Measurements from ENCODE around the gene ILKAP. TPM values are rescaled to one million over a fixed set of nuclear protein-coding genes. Genes with fewer than 3 reads are reported as not detected.
"Not testable (repeated sequence)": the region's sequence is repeated elsewhere in the genome, so short reads cannot be mapped to it uniquely, and the experiment has no call there.

ILKAP gene
- total RNA-seq, 1 donor from 2014 or later: 22.6 TPM

DNA sequence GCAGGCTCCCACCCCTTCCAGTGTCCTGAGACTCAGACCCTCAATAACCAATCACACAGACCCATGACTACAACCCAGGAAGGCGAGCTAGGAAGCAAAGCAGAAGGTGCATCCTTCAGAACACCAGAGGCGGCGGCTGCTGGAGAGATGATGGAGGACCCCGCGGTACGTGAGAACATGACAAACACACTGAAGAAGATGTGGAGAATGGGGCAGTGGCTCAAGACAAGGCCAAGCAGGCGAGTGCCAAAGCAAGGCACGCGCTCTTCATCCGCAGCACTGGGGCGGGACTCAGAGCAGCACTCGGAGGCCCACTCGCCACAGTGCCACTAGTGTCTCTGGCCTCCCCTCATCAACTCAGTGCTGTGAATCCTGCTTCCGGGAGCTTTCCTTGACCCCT, 31.1 kb downstream of the ILKAP start:
- no peaks in the 10 kb centered on the region for H3K9me3 ChIP-seq
- peaks cover 41 to 64% of the 10 kb centered on the region in 2 donors for H3K36me3 ChIP-seq
- H3K27me3 ChIP-seq: no peaks in the 10 kb centered on the region
- intact Hi-C loops (cut with DNase I): no loop called here
- H3K27ac ChIP-seq: peak overlapping the region; percentile 85 to 91
- H3K4me1 ChIP-seq: peaks cover 8 to 34% of the 10 kb centered on the region in 2 donors
- H3K4me3 ChIP-seq: no peak overlapping the region
- no peak for DNase-seq (ENCODE audit: low spot score in 2 of 2)
- TF ChIP-seq, protein P1, sequence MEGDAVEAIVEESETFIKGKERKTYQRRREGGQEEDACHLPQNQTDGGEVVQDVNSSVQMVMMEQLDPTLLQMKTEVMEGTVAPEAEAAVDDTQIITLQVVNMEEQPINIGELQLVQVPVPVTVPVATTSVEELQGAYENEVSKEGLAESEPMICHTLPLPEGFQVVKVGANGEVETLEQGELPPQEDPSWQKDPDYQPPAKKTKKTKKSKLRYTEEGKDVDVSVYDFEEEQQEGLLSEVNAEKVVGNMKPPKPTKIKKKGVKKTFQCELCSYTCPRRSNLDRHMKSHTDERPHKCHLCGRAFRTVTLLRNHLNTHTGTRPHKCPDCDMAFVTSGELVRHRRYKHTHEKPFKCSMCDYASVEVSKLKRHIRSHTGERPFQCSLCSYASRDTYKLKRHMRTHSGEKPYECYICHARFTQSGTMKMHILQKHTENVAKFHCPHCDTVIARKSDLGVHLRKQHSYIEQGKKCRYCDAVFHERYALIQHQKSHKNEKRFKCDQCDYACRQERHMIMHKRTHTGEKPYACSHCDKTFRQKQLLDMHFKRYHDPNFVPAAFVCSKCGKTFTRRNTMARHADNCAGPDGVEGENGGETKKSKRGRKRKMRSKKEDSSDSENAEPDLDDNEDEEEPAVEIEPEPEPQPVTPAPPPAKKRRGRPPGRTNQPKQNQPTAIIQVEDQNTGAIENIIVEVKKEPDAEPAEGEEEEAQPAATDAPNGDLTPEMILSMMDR (IDR thresholded peaks at IDR 0.05): no peak

DNA sequence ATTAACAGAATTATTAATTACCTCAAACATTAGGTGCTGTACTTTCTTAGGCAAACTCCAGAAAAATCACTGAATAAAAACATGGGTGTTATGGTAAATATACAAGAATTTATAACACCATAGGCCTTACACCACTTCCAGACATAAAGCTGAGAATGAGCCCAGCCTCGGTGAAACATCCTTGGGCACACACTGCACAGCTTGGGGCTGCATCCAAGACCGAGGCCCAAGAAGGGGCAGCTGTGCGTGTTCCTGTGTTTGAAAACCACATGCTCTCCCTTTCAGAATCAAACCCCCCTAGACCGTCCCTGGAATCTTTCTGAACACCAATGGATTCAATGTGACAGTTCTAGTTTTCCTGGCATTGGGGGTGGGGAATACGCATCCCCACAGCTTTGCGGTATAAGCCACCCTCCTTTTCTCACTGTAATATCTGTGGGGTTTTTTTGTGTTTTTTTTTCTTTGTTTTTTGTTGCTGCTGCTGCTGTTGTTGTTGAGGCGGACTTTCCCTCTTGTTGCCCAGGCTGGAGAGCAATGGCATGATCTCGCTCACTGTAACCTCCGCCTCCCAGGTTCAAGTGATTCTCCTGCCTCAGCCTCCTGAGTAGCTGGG, 31.8 kb downstream of the ILKAP start:
- TF ChIP-seq, protein P1 (IDR thresholded peaks at IDR 0.05): no peak
- Histone ChIP-seq H3K36me3 (peaks cover 41 to 63% of the 10 kb centered on the region in 2 donors), H3K4me1 (peaks cover 8 to 34% of the 10 kb centered on the region in 2 donors), H3K9me3 (no peaks in the 10 kb centered on the region), H3K4me3 (no peak overlapping the region), H3K27me3 (no peaks in the 10 kb centered on the region), H3K27ac (peak overlapping the region; percentile 85 to 91)
- no peak for DNase-seq (ENCODE audit: low spot score in 2 of 2)
- intact Hi-C loops (cut with DNase I): loop anchor here (2.0 kb wide), 2 partner anchors 31 to 111 kb away; partner anchors contain the start of genes ILKAP and SCLY

DNA sequence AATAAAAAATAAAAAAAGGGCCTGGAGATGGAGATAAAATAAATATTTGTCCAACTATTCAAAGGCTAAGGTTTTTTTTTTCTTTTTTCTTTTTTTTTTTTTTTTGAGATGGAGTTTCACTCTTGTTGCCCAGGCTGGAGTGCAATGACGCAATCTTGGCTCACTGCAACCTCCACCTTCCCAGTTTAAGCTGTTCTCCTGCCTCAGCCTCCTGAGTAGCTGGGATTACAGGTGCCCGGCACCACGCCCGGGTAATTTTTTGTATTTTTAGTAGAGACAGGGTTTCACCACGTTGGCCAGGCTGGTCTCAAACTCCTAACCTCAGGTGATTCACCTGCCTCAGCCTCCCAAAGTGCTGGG, 32.4 kb downstream of the ILKAP start:
- not testable (repeated sequence) for H3K9me3 ChIP-seq; DNase-seq (ENCODE audit: low spot score in 2 of 2); H3K27me3 ChIP-seq; H3K4me3 ChIP-seq
- H3K36me3 ChIP-seq: peaks cover 41 to 58% of the 10 kb centered on the region in 2 donors
- intact Hi-C loops (cut with DNase I): loop anchor here (2.0 kb wide), 2 partner anchors 32 to 110 kb away; partner anchors contain the start of genes ILKAP and SCLY
- peaks cover 8 to 34% of the 10 kb centered on the region in 2 donors for H3K4me1 ChIP-seq
- H3K27ac ChIP-seq: peak overlapping the region; percentile 85 to 91

DNA sequence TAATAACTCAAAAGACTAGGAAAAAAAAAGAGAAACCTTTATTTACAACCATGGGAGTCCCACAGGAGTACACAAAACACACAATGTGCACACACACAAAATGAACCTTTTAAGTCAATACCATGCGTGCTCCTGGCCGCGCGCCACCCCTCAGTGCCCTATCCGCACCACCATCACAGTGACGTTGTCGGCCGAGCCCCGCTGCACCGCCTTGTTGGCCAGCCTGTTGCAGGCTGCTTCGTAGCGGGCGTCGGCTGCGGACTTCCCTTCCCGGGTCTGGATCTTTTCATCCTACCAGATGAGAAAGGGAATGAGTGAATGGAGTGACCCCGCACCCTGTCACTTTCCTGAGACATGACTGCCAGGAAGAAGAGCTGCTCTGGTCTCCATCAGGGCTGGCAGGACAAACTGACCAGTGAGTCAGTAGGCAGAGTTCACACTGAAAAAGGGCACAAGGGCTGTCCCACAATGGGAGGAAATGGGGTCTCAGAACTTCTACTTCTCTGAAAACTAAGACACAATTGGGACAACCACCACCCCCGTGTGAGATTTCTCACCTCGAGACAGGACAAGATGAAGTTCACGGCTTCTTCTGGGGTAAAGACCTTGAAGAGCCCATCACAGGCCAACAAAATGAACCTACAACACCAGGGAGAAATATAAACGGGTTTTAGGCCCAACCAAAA, 33.0 kb downstream of the ILKAP start:
- H3K27ac ChIP-seq: peak overlapping the region; percentile 85 to 91
- DNase-seq (ENCODE audit: low spot score in 2 of 2): no peak
- TF ChIP-seq, protein P1 (IDR thresholded peaks at IDR 0.05): no peak
- H3K9me3 ChIP-seq: no peaks in the 10 kb centered on the region
- H3K27me3 ChIP-seq: no peaks in the 10 kb centered on the region
- no peak overlapping the region for H3K4me3 ChIP-seq
- H3K4me1 ChIP-seq: peaks cover 8 to 34% of the 10 kb centered on the region in 2 donors
- H3K36me3 ChIP-seq: peaks cover 39 to 55% of the 10 kb centered on the region in 2 donors
- intact Hi-C loops (cut with DNase I): loop anchor here (2.0 kb wide), 2 partner anchors 32 to 110 kb away; partner anchors contain the start of genes ILKAP and SCLY

DNA sequence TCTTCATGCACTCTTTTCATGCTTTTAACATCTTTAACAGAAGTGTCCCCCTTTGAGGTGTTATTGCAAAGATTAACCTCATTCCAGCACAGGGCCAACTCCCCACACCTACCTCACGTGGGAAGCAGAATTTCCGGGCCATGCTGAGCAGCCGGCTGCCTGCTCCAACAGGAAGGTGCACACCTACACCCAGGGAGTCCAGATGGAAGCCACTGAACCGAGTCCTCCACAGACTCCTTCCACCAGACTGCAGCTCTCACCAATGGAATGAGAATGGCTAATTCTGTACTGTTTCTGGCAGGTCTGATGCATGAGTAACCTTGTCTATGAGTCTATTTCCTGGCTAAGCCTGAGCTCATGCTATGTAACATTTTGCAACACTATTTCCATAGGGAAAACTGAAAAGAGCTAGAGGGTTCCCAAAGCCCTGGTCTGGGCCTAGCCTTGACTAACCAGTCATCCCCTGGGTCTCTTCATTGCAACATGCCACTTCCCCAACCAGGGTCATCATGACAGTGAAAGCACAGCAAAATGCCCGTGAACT, 33.7 kb downstream of the ILKAP start:
- Histone ChIP-seq H3K4me3 (no peak overlapping the region), H3K4me1 (peaks cover 8 to 34% of the 10 kb centered on the region in 2 donors), H3K27me3 (no peaks in the 10 kb centered on the region), H3K36me3 (peaks cover 34 to 48% of the 10 kb centered on the region in 2 donors), H3K9me3 (no peaks in the 10 kb centered on the region), H3K27ac (peak overlapping the region; percentile 85 to 91)
- DNase-seq (ENCODE audit: low spot score in 2 of 2): peak in 1 of 2 donors; percentile 88
- TF ChIP-seq, protein P1 (IDR thresholded peaks at IDR 0.05): no peak
- intact Hi-C loops (cut with DNase I): loop anchor here (2.0 kb wide), 4 partner anchors 27 to 117 kb away; partner anchors contain the start of genes ILKAP and SCLY

Measured in ascending aorta (tissue), 2 donors.